ENCODE measurements around the gene PWWP3B.

The PWWP3B gene
- long read RNA-seq: 0 reads

GRCh38 chrX:106168107-106168506 is at the start of gene PWWP3B:
PWWP3B (plus strand) TSS chrX:106168305; CDS start chrX:106205433, 37,128 bp downstream.
- DNase-seq (ENCODE audit: low read depth in 1 of 2, low spot score in 1 of 2): no peak
- H3K4me3 ChIP-seq (replicated peaks; ENCODE audit: insufficient read depth, low read length): no peak within 1 kb of the TSS
- no peak within 1 kb of the TSS for H3K27ac ChIP-seq (replicated peaks)
- H3K27me3 ChIP-seq (ENCODE audit: insufficient read depth, poor library complexity, severe bottlenecking): no peaks in the 10 kb centered on the region
- TF ChIP-seq CTCF (IDR thresholded peaks at IDR 0.05; ENCODE audit: insufficient read depth, low read length) (no peak), POLR2AphosphoS5 (IDR thresholded peaks at IDR 0.05; ENCODE audit: low read depth) (no peak), REST (IDR thresholded peaks at IDR 0.05; ENCODE audit: insufficient replicate concordance, low read depth) (no peak), GABPA (IDR thresholded peaks at IDR 0.05; ENCODE audit: low read depth) (no peak), SPI1 (IDR thresholded peaks at IDR 0.05; ENCODE audit: borderline replicate concordance, low read depth) (no peak)

- DNase-seq (ENCODE audit: low read depth in 1 of 2, low spot score in 1 of 2): no peak
- Histone ChIP-seq H3K27me3 (ENCODE audit: insufficient read depth, poor library complexity, severe bottlenecking) (no peaks in the 10 kb centered on the region), H3K4me3 (replicated peaks; ENCODE audit: insufficient read depth, low read length) (no peak overlapping the region), H3K27ac (replicated peaks) (no peak overlapping the region)
- no peak for TF ChIP-seq SPI1 (IDR thresholded peaks at IDR 0.05; ENCODE audit: borderline replicate concordance, low read depth)
- no peak for TF ChIP-seq GABPA (IDR thresholded peaks at IDR 0.05; ENCODE audit: low read depth)
- no peak for TF ChIP-seq CTCF (IDR thresholded peaks at IDR 0.05; ENCODE audit: insufficient read depth, low read length)
- TF ChIP-seq REST (IDR thresholded peaks at IDR 0.05; ENCODE audit: insufficient replicate concordance, low read depth): no peak
- no peak for TF ChIP-seq POLR2AphosphoS5 (IDR thresholded peaks at IDR 0.05; ENCODE audit: low read depth)
Observed at GRCh38 chrX:106139048-106139447, 29.1 kb upstream of the PWWP3B start.

- H3K4me3 ChIP-seq (replicated peaks; ENCODE audit: insufficient read depth, low read length): no peak overlapping the region
- no peaks in the 10 kb centered on the region for H3K27me3 ChIP-seq (ENCODE audit: insufficient read depth, poor library complexity, severe bottlenecking)
- TF ChIP-seq SPI1 (IDR thresholded peaks at IDR 0.05; ENCODE audit: borderline replicate concordance, low read depth): no peak
- TF ChIP-seq CTCF (IDR thresholded peaks at IDR 0.05; ENCODE audit: insufficient read depth, low read length): no peak
- no peak for TF ChIP-seq REST (IDR thresholded peaks at IDR 0.05; ENCODE audit: insufficient replicate concordance, low read depth)
- TF ChIP-seq POLR2AphosphoS5 (IDR thresholded peaks at IDR 0.05; ENCODE audit: low read depth): no peak
- TF ChIP-seq GABPA (IDR thresholded peaks at IDR 0.05; ENCODE audit: low read depth): no peak
- no peak for DNase-seq (ENCODE audit: low read depth in 1 of 2, low spot score in 1 of 2)
- H3K27ac ChIP-seq (replicated peaks): no peak overlapping the region
Observed at GRCh38 chrX:106144755-106145639, 23.1 kb upstream of the PWWP3B start.

All from HL-60 (cell line).